Measurements from ENCODE around the gene ABCG5. TPM values are rescaled to one million over a fixed set of nuclear protein-coding genes. Genes with fewer than 3 reads are reported as not detected.

The ABCG5 gene
- total RNA-seq, 2 donors from 2014 or later = not detected

DNA sequence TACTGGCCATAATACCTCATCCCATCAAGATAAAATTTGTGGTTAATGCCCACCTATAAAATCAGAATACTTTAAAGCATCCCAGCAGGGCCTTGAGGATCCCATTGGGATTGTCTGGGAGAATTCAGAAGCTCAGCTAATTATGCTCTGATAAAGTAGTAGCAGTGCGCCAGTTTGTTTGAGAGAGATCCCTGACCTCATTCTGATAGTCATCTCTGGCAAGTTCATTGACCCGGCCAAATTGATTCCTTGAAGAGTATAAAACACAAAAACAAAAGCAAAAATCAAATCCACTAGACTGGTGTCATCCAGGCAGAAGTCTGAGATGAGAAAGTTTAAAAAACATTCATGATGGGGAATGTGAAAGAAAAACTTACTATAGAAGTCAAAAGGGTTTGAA lies 14.1 kb downstream of the ABCG5 start:
- Mint-ChIP-seq H3K4me3 (no peak overlapping the region), H3K4me1 (peaks cover 9% of the 10 kb centered on the region), H3K27me3 (ENCODE audit: insufficient read depth) (peaks cover 2% of the 10 kb centered on the region), H3K36me3 (ENCODE audit: low read depth) (no peaks in the 10 kb centered on the region), H3K9me3 (no peaks in the 10 kb centered on the region), H3K27ac (no peak overlapping the region)
- no peak for DNase-seq
- TF ChIP-seq, protein P1, sequence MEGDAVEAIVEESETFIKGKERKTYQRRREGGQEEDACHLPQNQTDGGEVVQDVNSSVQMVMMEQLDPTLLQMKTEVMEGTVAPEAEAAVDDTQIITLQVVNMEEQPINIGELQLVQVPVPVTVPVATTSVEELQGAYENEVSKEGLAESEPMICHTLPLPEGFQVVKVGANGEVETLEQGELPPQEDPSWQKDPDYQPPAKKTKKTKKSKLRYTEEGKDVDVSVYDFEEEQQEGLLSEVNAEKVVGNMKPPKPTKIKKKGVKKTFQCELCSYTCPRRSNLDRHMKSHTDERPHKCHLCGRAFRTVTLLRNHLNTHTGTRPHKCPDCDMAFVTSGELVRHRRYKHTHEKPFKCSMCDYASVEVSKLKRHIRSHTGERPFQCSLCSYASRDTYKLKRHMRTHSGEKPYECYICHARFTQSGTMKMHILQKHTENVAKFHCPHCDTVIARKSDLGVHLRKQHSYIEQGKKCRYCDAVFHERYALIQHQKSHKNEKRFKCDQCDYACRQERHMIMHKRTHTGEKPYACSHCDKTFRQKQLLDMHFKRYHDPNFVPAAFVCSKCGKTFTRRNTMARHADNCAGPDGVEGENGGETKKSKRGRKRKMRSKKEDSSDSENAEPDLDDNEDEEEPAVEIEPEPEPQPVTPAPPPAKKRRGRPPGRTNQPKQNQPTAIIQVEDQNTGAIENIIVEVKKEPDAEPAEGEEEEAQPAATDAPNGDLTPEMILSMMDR (conservative IDR thresholded peaks at IDR 0.05) = no peak
- H3K36me3 ChIP-seq (ENCODE audit: control insufficient read depth, insufficient read depth, low read length) = no peaks in the 10 kb centered on the region
- WGBS, 2 experiments (ENCODE audit: insufficient coverage in 1 of 2, insufficient read length in 1 of 2) = 90 to 100% methylated on average over 1 to 2 of the region's 2 CpGs
- H3K9me3 ChIP-seq (ENCODE audit: control insufficient read depth, low read length) = no peaks in the 10 kb centered on the region
- peaks cover 8% of the 10 kb centered on the region for H3K27me3 ChIP-seq (ENCODE audit: control insufficient read depth, insufficient read depth, low read length, poor library complexity, severe bottlenecking)
- no peak overlapping the region for H3K9ac ChIP-seq (ENCODE audit: extremely low read depth, low read length, poor library complexity, severe bottlenecking)
- H3K4me3 ChIP-seq (ENCODE audit: low read length) = no peak overlapping the region
- H3K4me1 ChIP-seq (ENCODE audit: control insufficient read depth, insufficient read depth, low read length) = no peaks in the 10 kb centered on the region
- no peak overlapping the region for H3K27ac ChIP-seq (ENCODE audit: low read depth, low read length)

- no peaks in the 10 kb centered on the region for H3K9me3 Mint-ChIP-seq
Measured at GRCh38 chr2:43823751-43824150, 14.9 kb downstream of the ABCG5 start.

DNA sequence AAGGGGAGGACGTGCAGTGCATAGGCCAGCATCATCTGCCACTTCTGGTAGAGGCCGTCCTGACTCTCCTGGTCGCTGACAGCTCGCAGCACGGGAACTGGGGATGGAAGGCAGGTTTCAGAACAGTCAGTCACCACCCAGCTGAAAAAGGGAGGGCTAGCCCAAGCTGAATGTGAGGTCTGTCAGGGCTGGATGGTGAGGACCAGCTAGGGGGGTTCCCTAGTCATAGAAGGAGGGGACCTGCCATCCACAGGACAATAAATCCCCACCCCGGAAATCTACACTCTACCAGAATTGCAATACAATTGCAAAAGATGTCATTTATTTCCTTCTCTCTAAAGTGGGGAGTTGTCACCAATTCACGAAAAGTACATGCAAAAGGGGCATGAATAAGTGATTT lies 15.8 kb downstream of the ABCG5 start:
- Histone ChIP-seq H3K27me3 (ENCODE audit: control insufficient read depth, insufficient read depth, low read length, poor library complexity, severe bottlenecking) (peaks cover 4% of the 10 kb centered on the region), H3K9ac (ENCODE audit: extremely low read depth, low read length, poor library complexity, severe bottlenecking) (no peak overlapping the region), H3K36me3 (ENCODE audit: control insufficient read depth, insufficient read depth, low read length) (no peaks in the 10 kb centered on the region), H3K4me3 (ENCODE audit: low read length) (no peak overlapping the region), H3K27ac (ENCODE audit: low read depth, low read length) (no peak overlapping the region), H3K4me1 (ENCODE audit: control insufficient read depth, insufficient read depth, low read length) (no peaks in the 10 kb centered on the region), H3K9me3 (ENCODE audit: control insufficient read depth, low read length) (no peaks in the 10 kb centered on the region)
- TF ChIP-seq, protein P1 (conservative IDR thresholded peaks at IDR 0.05) = no peak
- H3K27ac Mint-ChIP-seq = no peak overlapping the region
- H3K36me3 Mint-ChIP-seq (ENCODE audit: low read depth) = no peaks in the 10 kb centered on the region
- H3K4me1 Mint-ChIP-seq = peaks cover 9% of the 10 kb centered on the region
- 87 to 92% methylated on average over 4 to 7 of the region's 7 CpGs for WGBS, 2 experiments (ENCODE audit: insufficient coverage in 1 of 2, insufficient read length in 1 of 2)
- peaks cover 2% of the 10 kb centered on the region for H3K27me3 Mint-ChIP-seq (ENCODE audit: insufficient read depth)
- DNase-seq = no peak
- no peak overlapping the region for H3K4me3 Mint-ChIP-seq
- H3K9me3 Mint-ChIP-seq = no peaks in the 10 kb centered on the region

More at GRCh38 chr2:43823751-43824150, 14.9 kb downstream of the ABCG5 start:
- no peak for DNase-seq
- Mint-ChIP-seq H3K27me3 (ENCODE audit: insufficient read depth) (peaks cover 2% of the 10 kb centered on the region), H3K36me3 (ENCODE audit: low read depth) (no peaks in the 10 kb centered on the region), H3K4me1 (peaks cover 9% of the 10 kb centered on the region), H3K27ac (no peak overlapping the region), H3K4me3 (no peak overlapping the region)
- no peaks in the 10 kb centered on the region for H3K36me3 ChIP-seq (ENCODE audit: control insufficient read depth, insufficient read depth, low read length)
- TF ChIP-seq, protein P1 (conservative IDR thresholded peaks at IDR 0.05) = no peak
- H3K27me3 ChIP-seq (ENCODE audit: control insufficient read depth, insufficient read depth, low read length, poor library complexity, severe bottlenecking) = peaks cover 4% of the 10 kb centered on the region
- no peaks in the 10 kb centered on the region for H3K4me1 ChIP-seq (ENCODE audit: control insufficient read depth, insufficient read depth, low read length)
- no peak overlapping the region for H3K27ac ChIP-seq (ENCODE audit: low read depth, low read length)
- no peaks in the 10 kb centered on the region for H3K9me3 ChIP-seq (ENCODE audit: control insufficient read depth, low read length)
- 91 to 96% methylated on average over 6 to 11 of the region's 11 CpGs for WGBS, 2 experiments (ENCODE audit: insufficient coverage in 1 of 2, insufficient read length in 1 of 2)
- no peak overlapping the region for H3K9ac ChIP-seq (ENCODE audit: extremely low read depth, low read length, poor library complexity, severe bottlenecking)
- no peak overlapping the region for H3K4me3 ChIP-seq (ENCODE audit: low read length)
